Measurements from ENCODE around the gene RAP1GDS1. TPM values are rescaled to one million over a fixed set of nuclear protein-coding genes. Genes with fewer than 3 reads are reported as not detected.

Gene RAP1GDS1
- total RNA-seq, 2 donors from 2014 or later = 16.7 to 34.6 TPM

DNA sequence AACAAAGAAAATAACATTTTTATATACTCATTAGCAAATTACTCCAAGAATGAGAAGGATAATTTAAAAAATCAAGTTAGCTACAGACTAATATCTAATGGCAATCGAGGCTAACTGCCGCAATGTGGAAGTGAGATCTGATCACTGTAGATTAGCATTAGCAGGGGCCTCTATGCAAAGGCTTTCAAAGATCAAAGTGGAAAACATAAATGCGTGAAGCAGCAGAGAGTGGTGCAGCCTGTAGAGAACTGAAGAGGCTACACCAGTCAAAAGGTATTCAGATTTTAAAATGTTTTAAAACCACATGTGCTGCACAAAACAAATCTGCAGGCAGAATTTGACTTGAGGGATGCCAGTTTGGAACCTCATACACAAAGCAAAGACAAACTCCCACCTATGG is 24.0 kb upstream of the RAP1GDS1 start:
- H3K9me3 ChIP-seq = no peaks in the 10 kb centered on the region
- DNase-seq (ENCODE audit: low spot score) (no peak), ATAC-seq (ENCODE audit: insufficient number of reproducible peaks, low FRiP score, low read depth) (no peak)
- H3K4me1 ChIP-seq (ENCODE audit: control insufficient read depth in 1 of 2, low read depth in 2 of 2) = no peaks in the 10 kb centered on the region
- H3K4me3 ChIP-seq = no peak overlapping the region
- no peak overlapping the region for H3K27ac ChIP-seq
- TF ChIP-seq, protein P1, sequence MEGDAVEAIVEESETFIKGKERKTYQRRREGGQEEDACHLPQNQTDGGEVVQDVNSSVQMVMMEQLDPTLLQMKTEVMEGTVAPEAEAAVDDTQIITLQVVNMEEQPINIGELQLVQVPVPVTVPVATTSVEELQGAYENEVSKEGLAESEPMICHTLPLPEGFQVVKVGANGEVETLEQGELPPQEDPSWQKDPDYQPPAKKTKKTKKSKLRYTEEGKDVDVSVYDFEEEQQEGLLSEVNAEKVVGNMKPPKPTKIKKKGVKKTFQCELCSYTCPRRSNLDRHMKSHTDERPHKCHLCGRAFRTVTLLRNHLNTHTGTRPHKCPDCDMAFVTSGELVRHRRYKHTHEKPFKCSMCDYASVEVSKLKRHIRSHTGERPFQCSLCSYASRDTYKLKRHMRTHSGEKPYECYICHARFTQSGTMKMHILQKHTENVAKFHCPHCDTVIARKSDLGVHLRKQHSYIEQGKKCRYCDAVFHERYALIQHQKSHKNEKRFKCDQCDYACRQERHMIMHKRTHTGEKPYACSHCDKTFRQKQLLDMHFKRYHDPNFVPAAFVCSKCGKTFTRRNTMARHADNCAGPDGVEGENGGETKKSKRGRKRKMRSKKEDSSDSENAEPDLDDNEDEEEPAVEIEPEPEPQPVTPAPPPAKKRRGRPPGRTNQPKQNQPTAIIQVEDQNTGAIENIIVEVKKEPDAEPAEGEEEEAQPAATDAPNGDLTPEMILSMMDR (IDR thresholded peaks at IDR 0.05) = no peak
- no peaks in the 10 kb centered on the region for H3K36me3 ChIP-seq
- H3K27me3 ChIP-seq (replicated peaks; ENCODE audit: insufficient read depth) = no peaks in the 10 kb centered on the region

DNA sequence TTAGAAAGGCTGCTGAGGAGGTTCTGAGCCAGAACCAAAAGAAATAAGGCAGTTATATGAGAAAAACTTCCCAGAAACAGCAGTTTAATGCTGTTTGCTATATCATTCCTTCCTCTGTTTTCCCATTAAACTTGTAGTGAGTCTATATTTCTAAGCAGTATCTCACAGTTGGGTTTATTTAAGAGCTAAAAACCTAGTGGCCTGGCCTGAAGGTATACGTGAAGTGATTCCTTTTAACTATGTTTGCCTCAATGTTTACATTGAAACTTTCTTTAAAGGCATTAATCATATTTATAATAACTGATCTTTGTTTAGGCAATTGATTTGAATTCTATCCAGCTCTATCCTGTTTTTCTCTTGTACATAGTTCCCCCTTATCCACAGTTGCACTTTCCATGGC is 19.1 kb upstream of the RAP1GDS1 start:
- TF ChIP-seq, protein P1 (IDR thresholded peaks at IDR 0.05) = no peak
- Histone ChIP-seq H3K36me3 (no peaks in the 10 kb centered on the region), H3K4me3 (no peak overlapping the region), H3K9me3 (no peaks in the 10 kb centered on the region), H3K27me3 (replicated peaks; ENCODE audit: insufficient read depth) (no peaks in the 10 kb centered on the region), H3K4me1 (ENCODE audit: control insufficient read depth in 1 of 2, low read depth in 2 of 2) (no peaks in the 10 kb centered on the region), H3K27ac (no peak overlapping the region)
- no peak for ATAC-seq (ENCODE audit: insufficient number of reproducible peaks, low FRiP score, low read depth)
- DNase-seq (ENCODE audit: low spot score) = no peak

DNA sequence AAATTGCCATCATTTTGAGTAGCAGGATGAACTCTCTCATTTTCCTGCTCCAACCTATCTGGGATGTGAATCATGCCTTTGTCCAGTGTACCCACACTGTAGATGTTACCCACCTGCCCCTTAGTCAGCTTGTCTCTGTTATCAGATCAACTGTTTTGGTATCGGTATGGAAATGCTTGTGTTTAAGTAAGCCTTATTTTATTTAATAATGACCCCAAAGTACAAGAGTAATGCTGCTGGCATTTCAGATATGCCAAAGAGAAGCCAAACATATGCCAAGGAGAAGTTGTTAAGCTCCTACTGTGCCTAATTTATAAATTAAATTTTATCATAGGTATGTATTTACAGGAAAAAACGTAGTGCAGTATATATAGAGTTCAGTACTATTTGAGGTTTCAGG is 18.6 kb upstream of the RAP1GDS1 start:
- no peak for DNase-seq (ENCODE audit: low spot score)
- H3K27me3 ChIP-seq (replicated peaks; ENCODE audit: insufficient read depth) = no peaks in the 10 kb centered on the region
- TF ChIP-seq, protein P1 (IDR thresholded peaks at IDR 0.05) = no peak
- H3K9me3 ChIP-seq = no peaks in the 10 kb centered on the region
- H3K27ac ChIP-seq = no peak overlapping the region
- no peaks in the 10 kb centered on the region for H3K4me1 ChIP-seq (ENCODE audit: control insufficient read depth in 1 of 2, low read depth in 2 of 2)
- ATAC-seq (ENCODE audit: insufficient number of reproducible peaks, low FRiP score, low read depth) = no peak
- H3K4me3 ChIP-seq = no peak overlapping the region
- H3K36me3 ChIP-seq = no peaks in the 10 kb centered on the region

DNA sequence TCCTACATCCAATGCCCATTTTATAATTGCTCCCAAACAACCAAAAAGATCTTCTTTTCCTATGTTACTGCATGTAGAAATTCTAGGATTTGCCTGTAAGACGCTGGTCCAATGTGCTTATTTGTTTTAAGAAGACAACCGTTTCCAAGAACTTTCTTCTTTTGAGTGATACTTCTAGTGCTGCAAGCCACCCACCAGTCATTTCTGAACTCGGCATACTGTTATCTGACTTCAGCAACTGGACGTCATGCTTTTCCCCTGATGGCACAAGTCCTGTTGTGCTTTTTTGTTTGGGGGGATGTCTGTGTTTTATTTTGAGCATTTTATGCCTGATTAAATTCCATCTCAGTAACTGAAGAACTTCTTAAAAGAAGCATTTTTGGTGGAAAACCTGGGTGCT is 16.0 kb upstream of the RAP1GDS1 start:
- TF ChIP-seq, protein P1 (IDR thresholded peaks at IDR 0.05) = no peak
- H3K36me3 ChIP-seq = no peaks in the 10 kb centered on the region
- no peak overlapping the region for H3K27ac ChIP-seq
- H3K9me3 ChIP-seq = no peaks in the 10 kb centered on the region
- ATAC-seq (ENCODE audit: insufficient number of reproducible peaks, low FRiP score, low read depth) (no peak), DNase-seq (ENCODE audit: low spot score) (no peak)
- no peaks in the 10 kb centered on the region for H3K27me3 ChIP-seq (replicated peaks; ENCODE audit: insufficient read depth)
- H3K4me3 ChIP-seq = no peak overlapping the region
- H3K4me1 ChIP-seq (ENCODE audit: control insufficient read depth in 1 of 2, low read depth in 2 of 2) = no peaks in the 10 kb centered on the region

DNA sequence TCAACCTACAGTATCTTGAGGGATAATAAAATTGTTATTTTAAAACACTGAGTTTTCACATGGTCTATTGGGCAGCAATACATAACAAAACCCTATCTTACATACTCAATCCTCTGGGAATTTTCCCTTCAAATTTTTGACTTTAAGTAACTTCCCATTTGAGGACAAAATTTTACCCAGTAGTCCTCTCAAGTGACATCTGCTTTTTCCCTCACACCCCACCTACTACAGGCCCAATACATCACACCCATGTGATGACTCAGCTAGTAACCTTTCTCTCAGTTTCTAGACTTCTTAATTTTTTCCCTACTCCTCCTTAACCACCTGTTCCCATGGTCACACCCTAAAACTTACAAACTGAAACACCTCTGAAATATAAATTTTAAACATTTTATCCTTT is 12.2 kb upstream of the RAP1GDS1 start:
- no peaks in the 10 kb centered on the region for H3K27me3 ChIP-seq (replicated peaks; ENCODE audit: insufficient read depth)
- TF ChIP-seq, protein P1 (IDR thresholded peaks at IDR 0.05) = no peak
- H3K27ac ChIP-seq = no peak overlapping the region
- no peaks in the 10 kb centered on the region for H3K4me1 ChIP-seq (ENCODE audit: control insufficient read depth in 1 of 2, low read depth in 2 of 2)
- ATAC-seq (ENCODE audit: insufficient number of reproducible peaks, low FRiP score, low read depth) (no peak), DNase-seq (ENCODE audit: low spot score) (no peak)
- H3K36me3 ChIP-seq = no peaks in the 10 kb centered on the region
- H3K9me3 ChIP-seq = no peaks in the 10 kb centered on the region
- no peak overlapping the region for H3K4me3 ChIP-seq

Data from thoracic aorta (tissue), 2 donors.